MCF 10A (cell line): ENCODE measurements around the gene CHST3. TPM values are rescaled to one million over a fixed set of nuclear protein-coding genes. Genes with fewer than 3 reads are reported as not detected.

Source experiments
- BruUV-seq: library from RNA; stranded (reverse); fragments of 400-500 nt; replicated peaks from 2 replicates; lab custom pipeline; 2021; lab: Mats Ljungman, UMichigan
- CTCF ChIA-PET: fragments of 300-600 bp; sonication (Branson Sonifier 250); formaldehyde crosslinking; extraction: SDS; loops from one replicate; lab custom pipeline; 2021; ENCODE audit warnings: antibody characterized with exemption, inconsistent platforms; lab: Yijun Ruan, JAX
- POLR2A ChIA-PET: fragments of 300-600, 350-650 bp; sonication (Branson Sonifier 250); formaldehyde crosslinking; extraction: SDS; loops from one replicate; lab custom pipeline; 2020; ENCODE audit warnings: antibody characterized with exemption, inconsistent platforms; lab: Yijun Ruan, JAX
- DNase-seq: peaks from one replicate; pipeline ENCODE4 v3.0.0-alpha.2; 2018; ENCODE audit not compliant: unreplicated experiment
- H3K27ac Mint-ChIP-seq: one replicate; pipeline ENCODE4 v1.8.0; 2022; ENCODE audit warnings: mild to moderate bottlenecking, low read depth, mixed read lengths; ENCODE audit not compliant: unreplicated experiment
- H3K27me3 Mint-ChIP-seq: one replicate; pipeline ENCODE4 v1.8.0; 2022; ENCODE audit warnings: mixed read lengths; ENCODE audit not compliant: insufficient read depth, unreplicated experiment
- H3K36me3 Mint-ChIP-seq: one replicate; pipeline ENCODE4 v1.8.0; 2022; ENCODE audit warnings: mild to moderate bottlenecking, moderate library complexity, mixed read lengths; ENCODE audit not compliant: insufficient read depth, unreplicated experiment
- H3K4me1 Mint-ChIP-seq: one replicate; pipeline ENCODE4 v1.8.0; 2022; ENCODE audit warnings: mixed read lengths; ENCODE audit not compliant: insufficient read depth, unreplicated experiment
- H3K4me3 Mint-ChIP-seq: one replicate; pipeline ENCODE4 v1.8.0; 2022; ENCODE audit warnings: mild to moderate bottlenecking, moderate library complexity, mixed read lengths; ENCODE audit not compliant: unreplicated experiment
- H3K9me3 Mint-ChIP-seq: one replicate; pipeline ENCODE4 v1.8.0; 2022; ENCODE audit warnings: mixed read lengths; ENCODE audit not compliant: unreplicated experiment
- intact Hi-C: fragments of 100-400 bp; cut with micrococcal nuclease; formaldehyde crosslinking; loops from 2 replicates; pipeline ENCODE4 v1.14.1; 2022
- total RNA-seq: library from RNA; stranded (reverse); gene quantifications from 2 replicates; pipeline ENCODE4 v1.2.3, GENCODE V29; 2022
- TF ChIP-seq, protein P1 (sequence below): fragments of 200-600 bp; IDR thresholded peaks from one replicate; pipeline ENCODE4 v1.8.0; 2022; ENCODE audit warnings: antibody characterized with exemption, mild to moderate bottlenecking; ENCODE audit not compliant: unreplicated experiment

Gene CHST3
- total RNA-seq, 1 experiment from 2014 or later, result 28.7 TPM

DNA sequence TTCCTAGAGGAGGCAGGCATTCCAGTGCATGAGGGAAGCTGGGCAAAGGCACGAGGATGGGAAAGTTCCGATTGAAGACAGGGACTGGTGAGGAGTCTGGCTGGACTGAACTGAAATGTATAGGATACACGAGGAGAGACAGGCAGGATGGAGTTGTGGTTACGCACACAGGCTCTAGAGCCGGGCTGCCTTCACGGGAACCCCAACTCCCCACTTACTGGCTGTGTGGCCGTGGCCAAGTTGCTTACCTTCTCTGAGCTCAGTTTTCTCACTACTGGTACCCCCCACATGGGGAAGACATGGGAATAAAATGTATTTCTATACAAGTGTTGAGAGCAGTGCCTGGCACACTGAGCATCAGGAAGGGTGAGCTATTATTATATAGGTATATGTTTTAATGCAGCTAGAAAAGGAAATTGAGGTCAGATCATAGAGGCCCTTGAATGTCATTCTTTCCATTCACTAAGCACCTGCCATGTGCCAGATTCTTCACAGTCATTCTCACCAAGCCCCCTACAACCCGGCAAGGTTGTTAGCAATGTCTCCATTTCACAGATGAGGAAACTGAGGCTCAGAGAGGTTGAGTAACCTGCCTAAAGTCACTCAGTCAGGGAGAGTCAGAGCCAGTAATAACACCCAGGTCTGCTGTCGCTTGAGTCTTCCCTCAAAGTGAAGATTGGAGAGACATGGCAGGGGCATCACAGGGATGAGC is 9.7 kb downstream of the CHST3 start:
- H3K36me3 Mint-ChIP-seq, result peaks cover 21% of the 10 kb centered on the region
- peaks cover 70% of the 10 kb centered on the region for H3K4me1 Mint-ChIP-seq
- no TSS peak for BruUV-seq
- ChIA-PET CTCF (interaction anchor here (0.6 to 8.9 kb wide), 5 partner anchors 18 to 1585 kb away, joined by 3 to 61 read pairs (median 5); no protein-coding TSS in a partner anchor), POLR2A (interaction anchor here (0.6 to 5.2 kb wide), 14 partner anchors 9 to 299 kb away, joined by 3 to 64 read pairs (median 5); partner anchors contain the start of genes CHST3 and PSAP)
- no peak for DNase-seq
- H3K4me3 Mint-ChIP-seq, result peak overlapping the region; percentile 77
- H3K27me3 Mint-ChIP-seq, result no peaks in the 10 kb centered on the region
- TF ChIP-seq, protein P1, sequence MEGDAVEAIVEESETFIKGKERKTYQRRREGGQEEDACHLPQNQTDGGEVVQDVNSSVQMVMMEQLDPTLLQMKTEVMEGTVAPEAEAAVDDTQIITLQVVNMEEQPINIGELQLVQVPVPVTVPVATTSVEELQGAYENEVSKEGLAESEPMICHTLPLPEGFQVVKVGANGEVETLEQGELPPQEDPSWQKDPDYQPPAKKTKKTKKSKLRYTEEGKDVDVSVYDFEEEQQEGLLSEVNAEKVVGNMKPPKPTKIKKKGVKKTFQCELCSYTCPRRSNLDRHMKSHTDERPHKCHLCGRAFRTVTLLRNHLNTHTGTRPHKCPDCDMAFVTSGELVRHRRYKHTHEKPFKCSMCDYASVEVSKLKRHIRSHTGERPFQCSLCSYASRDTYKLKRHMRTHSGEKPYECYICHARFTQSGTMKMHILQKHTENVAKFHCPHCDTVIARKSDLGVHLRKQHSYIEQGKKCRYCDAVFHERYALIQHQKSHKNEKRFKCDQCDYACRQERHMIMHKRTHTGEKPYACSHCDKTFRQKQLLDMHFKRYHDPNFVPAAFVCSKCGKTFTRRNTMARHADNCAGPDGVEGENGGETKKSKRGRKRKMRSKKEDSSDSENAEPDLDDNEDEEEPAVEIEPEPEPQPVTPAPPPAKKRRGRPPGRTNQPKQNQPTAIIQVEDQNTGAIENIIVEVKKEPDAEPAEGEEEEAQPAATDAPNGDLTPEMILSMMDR, result no peak
- H3K27ac Mint-ChIP-seq, result peak overlapping the region; percentile 78
- no peaks in the 10 kb centered on the region for H3K9me3 Mint-ChIP-seq
- intact Hi-C loops, result loop anchor here (2.0 kb wide), 1 partner anchor 35 kb away; no protein-coding TSS in a partner anchor

DNA sequence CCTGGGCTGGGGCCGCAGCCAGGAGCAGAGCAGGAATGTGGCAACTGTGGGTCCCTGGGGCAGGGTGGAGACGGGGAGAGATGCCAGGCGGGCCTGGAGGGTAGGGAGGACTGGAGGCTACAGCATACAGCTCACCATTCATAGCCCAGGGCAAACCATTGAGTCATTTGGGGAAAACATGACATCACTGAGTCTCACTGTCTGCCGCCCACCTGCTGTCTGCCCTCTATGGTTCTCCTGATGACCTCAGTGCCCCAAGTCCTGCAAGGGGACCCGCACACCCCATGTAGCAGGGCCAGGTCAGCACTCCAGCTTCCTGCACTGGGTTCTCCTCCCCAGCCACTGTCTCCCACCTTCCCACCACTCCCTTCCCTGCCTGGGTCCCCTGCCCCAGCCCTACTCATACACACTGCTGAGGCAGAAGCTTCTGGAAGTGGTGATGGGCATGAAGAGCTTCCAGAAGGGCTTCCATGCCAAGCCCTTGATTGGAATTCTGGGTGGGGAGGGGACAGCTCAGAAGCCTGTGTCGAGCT is 10.4 kb downstream of the CHST3 start:
- no TSS peak for BruUV-seq
- Mint-ChIP-seq H3K4me1 (peaks cover 75% of the 10 kb centered on the region), H3K27me3 (no peaks in the 10 kb centered on the region), H3K27ac (peak overlapping the region; percentile 78), H3K36me3 (peaks cover 23% of the 10 kb centered on the region), H3K4me3 (peak overlapping the region; percentile 77), H3K9me3 (no peaks in the 10 kb centered on the region)
- ChIA-PET CTCF (interaction anchor here (0.5 to 8.9 kb wide), 6 partner anchors 9 to 340 kb away, joined by 3 to 61 read pairs (median 4); no protein-coding TSS in a partner anchor), POLR2A (interaction anchor here (0.6 to 5.2 kb wide), 16 partner anchors 10 to 346 kb away, joined by 3 to 64 read pairs (median 5); partner anchors contain the start of genes CHST3 and PSAP)
- peak; percentile 81 for DNase-seq
- TF ChIP-seq, protein P1, result no peak
- intact Hi-C loops, result loop anchor here (2.0 kb wide), 1 partner anchor 34 kb away; no protein-coding TSS in a partner anchor

DNA sequence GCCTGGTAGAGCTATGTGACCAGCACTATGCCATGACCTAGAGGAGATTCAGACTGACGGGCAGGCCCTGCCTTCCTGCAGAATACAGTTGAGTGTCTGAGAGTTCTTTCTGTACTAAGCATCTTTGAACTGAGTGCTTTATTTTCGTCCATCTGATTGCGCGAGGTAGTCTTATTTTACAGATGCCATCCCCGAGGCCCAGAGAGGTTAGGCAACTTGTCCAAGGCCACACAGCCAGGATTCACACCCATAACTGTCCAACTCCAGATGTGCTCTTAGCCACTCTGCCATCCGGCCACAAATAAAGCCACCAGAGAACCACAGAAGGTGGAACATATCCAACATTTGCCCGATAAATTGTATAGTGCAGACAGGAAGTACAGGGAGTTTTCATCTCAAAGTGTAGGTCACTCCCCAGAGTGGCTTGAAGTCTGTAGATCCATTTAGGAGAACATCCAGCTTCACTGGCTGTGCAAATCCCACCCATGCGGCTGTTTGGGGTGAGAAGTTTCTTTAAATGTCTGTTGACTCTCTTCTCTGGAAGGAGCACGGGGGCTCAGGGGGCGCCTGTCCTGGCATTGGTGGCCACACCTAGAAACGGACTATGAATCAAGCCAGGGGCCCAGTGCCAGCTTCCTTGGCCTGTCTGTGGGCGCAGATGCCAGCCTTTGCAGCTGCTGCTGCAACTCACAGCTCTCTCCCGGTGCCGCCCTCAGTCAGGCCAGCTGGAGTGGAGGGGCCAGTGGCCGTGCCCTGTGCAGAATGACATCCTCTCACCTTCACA is 11.1 kb downstream of the CHST3 start:
- Mint-ChIP-seq H3K36me3 (peaks cover 23% of the 10 kb centered on the region), H3K4me3 (peak overlapping the region; percentile 77), H3K27ac (peak overlapping the region; percentile 78), H3K27me3 (no peaks in the 10 kb centered on the region), H3K4me1 (peaks cover 80% of the 10 kb centered on the region), H3K9me3 (no peaks in the 10 kb centered on the region)
- POLR2A ChIA-PET, result interaction anchor here (0.5 to 5.2 kb wide), 22 partner anchors 10 to 347 kb away, joined by 3 to 64 read pairs (median 4); partner anchors contain the start of genes ANAPC16, ASCC1, CHST3 and PSAP
- TF ChIP-seq, protein P1, result no peak
- DNase-seq, result peak; percentile 83
- BruUV-seq, result no TSS peak
- intact Hi-C loops, result loop anchor here (2.0 kb wide), 1 partner anchor 34 kb away; no protein-coding TSS in a partner anchor
- CTCF ChIA-PET, result interaction anchor here (0.5 to 8.9 kb wide), 6 partner anchors 10 to 72 kb away, joined by 3 to 61 read pairs (median 4); no protein-coding TSS in a partner anchor
